HEK293 (cell line): ENCODE data around the gene CPB2.
A peak's percentile ranks its signal among the peaks of the same experiment; 100 is the strongest.

Experiments
- CTCF ChIA-PET: fragments of 350-600 bp; formaldehyde crosslinking; extraction: SDS; loops from one replicate; lab custom pipeline; 2021; ENCODE audit warnings: antibody characterized with exemption; lab: Yijun Ruan, JAX
- POLR2A ChIA-PET: fragments of 300-600 bp; formaldehyde crosslinking; extraction: SDS; loops from one replicate; lab custom pipeline; 2020; ENCODE audit warnings: antibody characterized with exemption, inconsistent platforms; lab: Yijun Ruan, JAX
- H3K27ac ChIP-seq: fragments of 200-500 bp; sonication (Bioruptor generic); 2 replicates; pipeline ENCODE4 v1.5.1; 2014; ENCODE audit warnings: low read depth, low read length, control low read depth, inconsistent platforms; ENCODE audit errors: extremely low read depth
- H3K36me3 ChIP-seq, 2 experiments: fragments of 200-500 bp in 1 of 2; sonication (Bioruptor generic) in 1 of 2; 1 replicate in 1 of 2; 2 replicates in 1 of 2; pipeline ENCODE4 v1.5.1; 2014 to 2017; ENCODE audit warnings: inconsistent platforms in 2 of 2, low read length in 2 of 2; ENCODE audit not compliant: control insufficient read depth in 2 of 2, insufficient read depth in 1 of 2
- H3K4me1 ChIP-seq: fragments of 200-500 bp; sonication (Bioruptor generic); 2 replicates; pipeline ENCODE4 v1.5.1; 2014; ENCODE audit warnings: mild to moderate bottlenecking, low read length, inconsistent platforms; ENCODE audit not compliant: control insufficient read depth, insufficient read depth
- H3K4me3 ChIP-seq: 2 replicates; pipeline ENCODE4 v1.5.1; 2011; ENCODE audit warnings: low read depth, mild to moderate bottlenecking, control low read depth, low read length, moderate library complexity
- H3K9me3 ChIP-seq: fragments of 200-500 bp; sonication (Bioruptor generic); 2 replicates; pipeline ENCODE4 v1.5.1; 2014; ENCODE audit warnings: low read depth, low read length, inconsistent platforms; ENCODE audit not compliant: control insufficient read depth, insufficient read depth
- GLI4 ChIP-seq: fragments of 450-650 bp; formaldehyde crosslinking; IDR thresholded peaks from 2 replicates; pipeline ENCODE4 v1.5.1; 2016; ENCODE audit warnings: missing biosample characterization, missing genetic modification characterization
- HIC1 ChIP-seq: fragments of 450-650 bp; formaldehyde crosslinking; IDR thresholded peaks from 2 replicates; pipeline ENCODE4 v1.5.1; 2016; ENCODE audit warnings: missing biosample characterization, missing genetic modification characterization
- HOXC10 ChIP-seq: sonication (generic); formaldehyde crosslinking; IDR thresholded peaks from 2 replicates; pipeline ENCODE4 v1.8.1; 2023; ENCODE audit warnings: mild to moderate bottlenecking, missing genetic modification reagents
- OSR2 ChIP-seq: fragments of 450-650 bp; formaldehyde crosslinking; IDR thresholded peaks from 2 replicates; pipeline ENCODE4 v1.5.1; 2016; ENCODE audit warnings: missing biosample characterization, missing genetic modification characterization
- SP2 ChIP-seq: fragments of 450-650 bp; formaldehyde crosslinking; IDR thresholded peaks from 2 replicates; pipeline ENCODE4 v1.5.1; 2016; ENCODE audit warnings: missing biosample characterization, missing genetic modification characterization
- SP7 ChIP-seq: fragments of 450-650 bp; formaldehyde crosslinking; IDR thresholded peaks from 2 replicates; pipeline ENCODE4 v1.5.1; 2016; ENCODE audit warnings: missing biosample characterization, missing genetic modification characterization
- ZBTB17 ChIP-seq: fragments of 450-650 bp; formaldehyde crosslinking; IDR thresholded peaks from 2 replicates; pipeline ENCODE4 v1.5.1; 2016; ENCODE audit warnings: missing biosample characterization, missing genetic modification characterization
- ZBTB26 ChIP-seq: fragments of 450-650 bp; formaldehyde crosslinking; optimal IDR thresholded peaks from 2 replicates; pipeline ENCODE3; 2016; ENCODE audit warnings: missing biosample characterization, mild to moderate bottlenecking, missing genetic modification characterization
- ZBTB44 ChIP-seq: fragments of 450-650 bp; IDR thresholded peaks from 2 replicates; pipeline ENCODE4 v1.5.1; 2018; ENCODE audit warnings: missing biosample characterization, mild to moderate bottlenecking, missing genetic modification characterization
- ZBTB6 ChIP-seq: fragments of 450-650 bp; formaldehyde crosslinking; IDR thresholded peaks from 2 replicates; pipeline ENCODE4 v1.5.1; 2017; ENCODE audit warnings: missing biosample characterization, missing genetic modification characterization
- ZFP37 ChIP-seq: fragments of 450-650 bp; formaldehyde crosslinking; IDR thresholded peaks from 2 replicates; pipeline ENCODE4 v1.5.1; 2016; ENCODE audit warnings: missing biosample characterization, missing genetic modification characterization
- ZNF184 ChIP-seq: fragments of 450-650 bp; IDR thresholded peaks from 2 replicates; pipeline ENCODE4 v1.5.1; 2018; ENCODE audit warnings: missing biosample characterization, mild to moderate bottlenecking, missing genetic modification characterization
- ZNF202 ChIP-seq: fragments of 450-650 bp; formaldehyde crosslinking; IDR thresholded peaks from 2 replicates; pipeline ENCODE4 v1.5.1; 2016; ENCODE audit warnings: missing biosample characterization, missing genetic modification characterization, borderline replicate concordance
- ZNF214 ChIP-seq: fragments of 450-650 bp; formaldehyde crosslinking; IDR thresholded peaks from 2 replicates; pipeline ENCODE4 v1.5.1; 2017; ENCODE audit warnings: missing biosample characterization, mild to moderate bottlenecking, missing genetic modification characterization, borderline replicate concordance
- ZNF341 ChIP-seq: fragments of 450-650 bp; formaldehyde crosslinking; IDR thresholded peaks from 2 replicates; pipeline ENCODE4; 2016; ENCODE audit warnings: low read depth, missing biosample characterization, missing genetic modification characterization
- ZNF366 ChIP-seq: fragments of 450-650 bp; formaldehyde crosslinking; conservative IDR thresholded peaks from 2 replicates; pipeline ENCODE4 v1.5.1; 2016; ENCODE audit warnings: missing biosample characterization, missing genetic modification characterization
- ZNF37A ChIP-seq: fragments of 450-650 bp; IDR thresholded peaks from 2 replicates; pipeline ENCODE4 v1.5.1; 2018; ENCODE audit warnings: missing biosample characterization, missing genetic modification characterization
- ZNF398 ChIP-seq: fragments of 450-650 bp; formaldehyde crosslinking; IDR thresholded peaks from 2 replicates; pipeline ENCODE4 v1.5.1; 2017; ENCODE audit warnings: missing biosample characterization, missing genetic modification characterization
- ZNF558 ChIP-seq: fragments of 450-650 bp; formaldehyde crosslinking; IDR thresholded peaks from 2 replicates; pipeline ENCODE4 v1.5.1; 2016; ENCODE audit warnings: missing biosample characterization, missing genetic modification characterization
- ZNF580 ChIP-seq: fragments of 450-650 bp; formaldehyde crosslinking; IDR thresholded peaks from 2 replicates; pipeline ENCODE4 v1.5.1; 2016; ENCODE audit warnings: missing biosample characterization, missing genetic modification characterization
- ZNF600 ChIP-seq: fragments of 450-650 bp; formaldehyde crosslinking; IDR thresholded peaks from 2 replicates; pipeline ENCODE4 v1.5.1; 2016; ENCODE audit warnings: missing biosample characterization, missing genetic modification characterization
- ZNF658 ChIP-seq: fragments of 450-650 bp; formaldehyde crosslinking; IDR thresholded peaks from 2 replicates; pipeline ENCODE4; 2016; ENCODE audit warnings: missing biosample characterization, missing genetic modification characterization
- ZNF692 ChIP-seq: fragments of 450-650 bp; formaldehyde crosslinking; IDR thresholded peaks from 2 replicates; pipeline ENCODE4 v1.5.1; 2016; ENCODE audit warnings: missing biosample characterization, missing genetic modification characterization
- ZSCAN18 ChIP-seq: fragments of 450-650 bp; formaldehyde crosslinking; IDR thresholded peaks from 2 replicates; pipeline ENCODE4 v1.5.1; 2016; ENCODE audit warnings: missing biosample characterization, missing genetic modification characterization

Gene CPB2

GRCh38 chr13:46119883-46120614 is 15.2 kb upstream of the CPB2 start:
- H3K4me3 ChIP-seq = no peak overlapping the region
- no peaks in the 10 kb centered on the region for H3K36me3 ChIP-seq
- ChIA-PET POLR2A (interaction anchor here (0.6 to 0.7 kb wide), 2 partner anchors 16 to 68 kb away, joined by 3 to 4 read pairs; partner anchors contain the start of gene ZC3H13), CTCF (interaction anchor here (0.6 to 1.2 kb wide), 5 partner anchors 313 to 1628 kb away, joined by 3 to 7 read pairs (median 3); no protein-coding TSS in a partner anchor)
- H3K27ac ChIP-seq = no peak overlapping the region
- peaks cover 3% of the 10 kb centered on the region; the same call in 1 of the 2 replicates for H3K4me1 ChIP-seq
- no peaks in the 10 kb centered on the region for H3K9me3 ChIP-seq
- TF ChIP-seq ZNF558 (tag by site-specific recombination) (peak; percentile 65; the same call in 1 of the 2 replicates), ZNF202 (tag by site-specific recombination) (no peak), ZBTB6 (tag by site-specific recombination) (no peak), ZNF600 (no peak), HOXC10 (CRISPR knock-in tag) (no peak), ZBTB44 (tag by site-specific recombination) (0 out of 2 replicates have a peak, but pooled peaks have one; percentile 60), ZNF214 (tag by site-specific recombination) (peak; percentile 67; the same call in 1 of the 2 replicates), ZBTB17 (tag by site-specific recombination) (peak; percentile 68), HIC1 (no peak), ZNF658 (tag by site-specific recombination) (no peak), ZNF37A (tag by site-specific recombination) (peak; percentile 59; the same call in 1 of the 2 replicates), ZNF341 (peak; percentile 51), ZNF184 (tag by site-specific recombination) (peak; percentile 71; the same call in 1 of the 2 replicates), ZFP37 (tag by site-specific recombination) (0 out of 2 replicates have a peak, but pooled peaks have one; percentile 38), ZNF692 (tag by site-specific recombination) (no peak), ZNF398 (tag by site-specific recombination) (no peak), SP2 (no peak), GLI4 (tag by site-specific recombination) (no peak), ZSCAN18 (no peak), ZBTB26 (tag by site-specific recombination) (no peak), SP7 (tag by site-specific recombination) (0 out of 2 replicates have a peak, but pooled peaks have one; percentile 42), ZNF366 (tag by site-specific recombination) (peak; percentile 30; the same call in 1 of the 2 replicates), ZNF580 (tag by site-specific recombination) (no peak), OSR2 (tag by site-specific recombination) (0 out of 2 replicates have a peak, but pooled peaks have one; percentile 10)
